DMS 273 treated with DMSO at 0.1 percent for 48 hours (cell line): Measurements from ENCODE around the gene SULT1C2.
"Not testable (repeated sequence)": the region's sequence is repeated elsewhere in the genome, so short reads cannot be mapped to it uniquely, and the experiment has no call there.

ENCODE experiments used
- DNase-seq: peaks from one replicate; lab custom pipeline; 2025; lab: John Stamatoyannopoulos, UW

The SULT1C2 gene

GRCh38 chr2:108354136-108354535 is 65.4 kb downstream of the SULT1C2 start:
- no peak for DNase-seq

- no peak for DNase-seq
These were observed 67.4 kb downstream of the SULT1C2 start for GRCh38 chr2:108355906-108356734.

- not testable (repeated sequence) for DNase-seq
These were observed 70.6 kb downstream of the SULT1C2 start for GRCh38 chr2:108359336-108359735.
